Measurements from ENCODE around the gene TMEM201. TPM values are rescaled to one million over a fixed set of nuclear protein-coding genes. Genes with fewer than 3 reads are reported as not detected.

Gene TMEM201
- total and polyA plus RNA-seq, 2 of the 13 experiments (the other 11 are each of a cell fraction or from before 2014, with no cell fraction given) = 1.5 to 8.2 TPM

GRCh38 chr1:9539829-9540550 is 48.7 kb upstream of the TMEM201 start (continued):
- TF ChIP-seq, protein P1, sequence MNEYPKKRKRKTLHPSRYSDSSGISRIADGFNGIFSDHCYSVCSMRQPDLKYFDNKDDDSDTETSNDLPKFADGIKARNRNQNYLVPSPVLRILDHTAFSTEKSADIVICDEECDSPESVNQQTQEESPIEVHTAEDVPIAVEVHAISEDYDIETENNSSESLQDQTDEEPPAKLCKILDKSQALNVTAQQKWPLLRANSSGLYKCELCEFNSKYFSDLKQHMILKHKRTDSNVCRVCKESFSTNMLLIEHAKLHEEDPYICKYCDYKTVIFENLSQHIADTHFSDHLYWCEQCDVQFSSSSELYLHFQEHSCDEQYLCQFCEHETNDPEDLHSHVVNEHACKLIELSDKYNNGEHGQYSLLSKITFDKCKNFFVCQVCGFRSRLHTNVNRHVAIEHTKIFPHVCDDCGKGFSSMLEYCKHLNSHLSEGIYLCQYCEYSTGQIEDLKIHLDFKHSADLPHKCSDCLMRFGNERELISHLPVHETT (CRISPR knock-in tag; conservative IDR thresholded peaks at IDR 0.05) = no peak
- TF ChIP-seq, protein P2, sequence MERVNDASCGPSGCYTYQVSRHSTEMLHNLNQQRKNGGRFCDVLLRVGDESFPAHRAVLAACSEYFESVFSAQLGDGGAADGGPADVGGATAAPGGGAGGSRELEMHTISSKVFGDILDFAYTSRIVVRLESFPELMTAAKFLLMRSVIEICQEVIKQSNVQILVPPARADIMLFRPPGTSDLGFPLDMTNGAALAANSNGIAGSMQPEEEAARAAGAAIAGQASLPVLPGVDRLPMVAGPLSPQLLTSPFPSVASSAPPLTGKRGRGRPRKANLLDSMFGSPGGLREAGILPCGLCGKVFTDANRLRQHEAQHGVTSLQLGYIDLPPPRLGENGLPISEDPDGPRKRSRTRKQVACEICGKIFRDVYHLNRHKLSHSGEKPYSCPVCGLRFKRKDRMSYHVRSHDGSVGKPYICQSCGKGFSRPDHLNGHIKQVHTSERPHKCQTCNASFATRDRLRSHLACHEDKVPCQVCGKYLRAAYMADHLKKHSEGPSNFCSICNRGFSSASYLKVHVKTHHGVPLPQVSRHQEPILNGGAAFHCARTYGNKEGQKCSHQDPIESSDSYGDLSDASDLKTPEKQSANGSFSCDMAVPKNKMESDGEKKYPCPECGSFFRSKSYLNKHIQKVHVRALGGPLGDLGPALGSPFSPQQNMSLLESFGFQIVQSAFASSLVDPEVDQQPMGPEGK (CRISPR knock-in tag; IDR thresholded peaks at IDR 0.05) = peak; percentile 78
- peak; percentile 32; the same call in 1 of the 2 replicates for TF ChIP-seq TAF1 (CRISPR knock-in tag; IDR thresholded peaks at IDR 0.05)
- TF ChIP-seq, protein P3, sequence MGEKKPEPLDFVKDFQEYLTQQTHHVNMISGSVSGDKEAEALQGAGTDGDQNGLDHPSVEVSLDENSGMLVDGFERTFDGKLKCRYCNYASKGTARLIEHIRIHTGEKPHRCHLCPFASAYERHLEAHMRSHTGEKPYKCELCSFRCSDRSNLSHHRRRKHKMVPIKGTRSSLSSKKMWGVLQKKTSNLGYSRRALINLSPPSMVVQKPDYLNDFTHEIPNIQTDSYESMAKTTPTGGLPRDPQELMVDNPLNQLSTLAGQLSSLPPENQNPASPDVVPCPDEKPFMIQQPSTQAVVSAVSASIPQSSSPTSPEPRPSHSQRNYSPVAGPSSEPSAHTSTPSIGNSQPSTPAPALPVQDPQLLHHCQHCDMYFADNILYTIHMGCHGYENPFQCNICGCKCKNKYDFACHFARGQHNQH (CRISPR knock-in tag; IDR thresholded peaks at IDR 0.05) = 0 out of 2 replicates have a peak, but pooled peaks have one; percentile 20
- no peak for TF ChIP-seq ZSCAN20 (CRISPR knock-in tag; IDR thresholded peaks at IDR 0.05; ENCODE audit: borderline replicate concordance)
- peak; percentile 11; the same call in 1 of the 2 replicates for TF ChIP-seq MYC (CRISPR knock-in tag; IDR thresholded peaks at IDR 0.05; ENCODE audit: borderline replicate concordance)
- peak; percentile 51; the same call in 1 of the 2 replicates for TF ChIP-seq HDAC1 (CRISPR knock-in tag; IDR thresholded peaks at IDR 0.05)
- TF ChIP-seq ZNF563 (CRISPR knock-in tag; IDR thresholded peaks at IDR 0.05) = peak; percentile 73
- peak; percentile 82 for TF ChIP-seq RBFOX2 (IDR thresholded peaks at IDR 0.05; ENCODE audit: low read depth, low read length)
- TF ChIP-seq ZNF251 (CRISPR knock-in tag; IDR thresholded peaks at IDR 0.05) = no peak
- TF ChIP-seq PITX1 (CRISPR knock-in tag; IDR thresholded peaks at IDR 0.05) = no peak
- TF ChIP-seq ASH2L (IDR thresholded peaks at IDR 0.05; ENCODE audit: insufficient read length, low read depth, low read length) = peak; percentile 15
- TF ChIP-seq, protein P4, sequence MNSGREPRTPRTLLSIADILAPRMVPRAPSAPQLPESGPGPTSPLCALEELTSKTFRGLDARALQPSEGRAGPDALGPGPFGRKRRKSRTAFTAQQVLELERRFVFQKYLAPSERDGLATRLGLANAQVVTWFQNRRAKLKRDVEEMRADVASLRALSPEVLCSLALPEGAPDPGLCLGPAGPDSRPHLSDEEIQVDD (CRISPR knock-in tag; IDR thresholded peaks at IDR 0.05; ENCODE audit: borderline replicate concordance) = 0 out of 2 replicates have a peak, but pooled peaks have one; percentile 22
- TF ChIP-seq, protein P5, sequence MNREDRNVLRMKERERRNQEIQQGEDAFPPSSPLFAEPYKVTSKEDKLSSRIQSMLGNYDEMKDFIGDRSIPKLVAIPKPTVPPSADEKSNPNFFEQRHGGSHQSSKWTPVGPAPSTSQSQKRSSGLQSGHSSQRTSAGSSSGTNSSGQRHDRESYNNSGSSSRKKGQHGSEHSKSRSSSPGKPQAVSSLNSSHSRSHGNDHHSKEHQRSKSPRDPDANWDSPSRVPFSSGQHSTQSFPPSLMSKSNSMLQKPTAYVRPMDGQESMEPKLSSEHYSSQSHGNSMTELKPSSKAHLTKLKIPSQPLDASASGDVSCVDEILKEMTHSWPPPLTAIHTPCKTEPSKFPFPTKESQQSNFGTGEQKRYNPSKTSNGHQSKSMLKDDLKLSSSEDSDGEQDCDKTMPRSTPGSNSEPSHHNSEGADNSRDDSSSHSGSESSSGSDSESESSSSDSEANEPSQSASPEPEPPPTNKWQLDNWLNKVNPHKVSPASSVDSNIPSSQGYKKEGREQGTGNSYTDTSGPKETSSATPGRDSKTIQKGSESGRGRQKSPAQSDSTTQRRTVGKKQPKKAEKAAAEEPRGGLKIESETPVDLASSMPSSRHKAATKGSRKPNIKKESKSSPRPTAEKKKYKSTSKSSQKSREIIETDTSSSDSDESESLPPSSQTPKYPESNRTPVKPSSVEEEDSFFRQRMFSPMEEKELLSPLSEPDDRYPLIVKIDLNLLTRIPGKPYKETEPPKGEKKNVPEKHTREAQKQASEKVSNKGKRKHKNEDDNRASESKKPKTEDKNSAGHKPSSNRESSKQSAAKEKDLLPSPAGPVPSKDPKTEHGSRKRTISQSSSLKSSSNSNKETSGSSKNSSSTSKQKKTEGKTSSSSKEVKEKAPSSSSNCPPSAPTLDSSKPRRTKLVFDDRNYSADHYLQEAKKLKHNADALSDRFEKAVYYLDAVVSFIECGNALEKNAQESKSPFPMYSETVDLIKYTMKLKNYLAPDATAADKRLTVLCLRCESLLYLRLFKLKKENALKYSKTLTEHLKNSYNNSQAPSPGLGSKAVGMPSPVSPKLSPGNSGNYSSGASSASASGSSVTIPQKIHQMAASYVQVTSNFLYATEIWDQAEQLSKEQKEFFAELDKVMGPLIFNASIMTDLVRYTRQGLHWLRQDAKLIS (CRISPR knock-in tag; IDR thresholded peaks at IDR 0.05) = 0 out of 2 replicates have a peak, but pooled peaks have one; percentile 41
- 0 out of 2 replicates have a peak, but pooled peaks have one; percentile 41 for TF ChIP-seq TGIF2 (CRISPR knock-in tag; IDR thresholded peaks at IDR 0.05)
- TF ChIP-seq KDM2A (CRISPR knock-in tag; IDR thresholded peaks at IDR 0.05; ENCODE audit: borderline replicate concordance, low read depth) = peak; percentile 57; the same call in 1 of the 2 replicates
- TF ChIP-seq SRY (CRISPR knock-in tag; IDR thresholded peaks at IDR 0.05) = peak; percentile 68
- 0 out of 2 replicates have a peak, but pooled peaks have one; percentile 48 for TF ChIP-seq ZNF430 (CRISPR knock-in tag; IDR thresholded peaks at IDR 0.05)
